ENCODE data around the gene SIX1. TPM values are rescaled to one million over a fixed set of nuclear protein-coding genes. Genes with fewer than 3 reads are reported as not detected.

The SIX1 gene
- total and polyA plus RNA-seq, 2 of the 13 experiments (the other 11 are each of a cell fraction or from before 2014, with no cell fraction given), result 1.7 to 6.5 TPM

- TF ChIP-seq AGO1 (IDR thresholded peaks at IDR 0.05; ENCODE audit: low read depth, low read length, poor library complexity, severe bottlenecking), result no peak
- TF ChIP-seq THAP8 (CRISPR knock-in tag; IDR thresholded peaks at IDR 0.05; ENCODE audit: borderline replicate concordance), result 0 out of 2 replicates have a peak, but pooled peaks have one; percentile 10
- TF ChIP-seq CTCF (CRISPR knock-in tag; IDR thresholded peaks at IDR 0.05), result no peak
- TF ChIP-seq MED1 (CRISPR knock-in tag; IDR thresholded peaks at IDR 0.05), result no peak
- no peak for TF ChIP-seq GMEB1 (CRISPR knock-in tag; IDR thresholded peaks at IDR 0.05; ENCODE audit: borderline replicate concordance)
- TF ChIP-seq USF2 (IDR thresholded peaks at IDR 0.05; ENCODE audit: low read depth, low read length), result no peak
- TF ChIP-seq USF2 (CRISPR knock-in tag; IDR thresholded peaks at IDR 0.05; ENCODE audit: borderline replicate concordance), result no peak
- TF ChIP-seq PAWR (CRISPR knock-in tag; IDR thresholded peaks at IDR 0.05; ENCODE audit: borderline replicate concordance), result no peak
- 0 out of 2 replicates have a peak, but pooled peaks have one; percentile 5 for TF ChIP-seq PHF20 (CRISPR knock-in tag; IDR thresholded peaks at IDR 0.05)
- TF ChIP-seq ZNF251 (CRISPR knock-in tag; IDR thresholded peaks at IDR 0.05), result no peak
- TF ChIP-seq U2AF1 (optimal IDR thresholded peaks at IDR 0.05; ENCODE audit: low read depth, low read length), result no peak
- TF ChIP-seq CEBPZ (IDR thresholded peaks at IDR 0.05; ENCODE audit: low read length), result no peak
- no peak for TF ChIP-seq RORA (CRISPR knock-in tag; IDR thresholded peaks at IDR 0.05)
- TF ChIP-seq ZNF740 (CRISPR knock-in tag; IDR thresholded peaks at IDR 0.05), result 0 out of 2 replicates have a peak, but pooled peaks have one; percentile 18
- TF ChIP-seq NPAS2 (CRISPR knock-in tag; IDR thresholded peaks at IDR 0.05; ENCODE audit: borderline replicate concordance), result no peak
- TF ChIP-seq ZSCAN30 (CRISPR knock-in tag; IDR thresholded peaks at IDR 0.05), result no peak
- TF ChIP-seq ATF5 (CRISPR knock-in tag; IDR thresholded peaks at IDR 0.05; ENCODE audit: low read depth), result no peak
- no peak for TF ChIP-seq BRCA1 (CRISPR knock-in tag; IDR thresholded peaks at IDR 0.05)
Observed at GRCh38 chr14:60649875-60650372, 647 bp upstream of the SIX1 start (continued).
